ENCODE measurements around the gene NELL2. TPM values are rescaled to one million over a fixed set of nuclear protein-coding genes. Genes with fewer than 3 reads are reported as not detected.

Gene NELL2
- total RNA-seq, 1 experiment from 2014 or later = 0.80 TPM

GRCh38 chr12:44488180-44488579 lies 387.9 kb downstream of the NELL2 start:
- ATAC-seq = no peak
- Histone ChIP-seq H3K4me3 (ENCODE audit: low read length) (no peak overlapping the region), H3K9me3 (ENCODE audit: low read length) (no peaks in the 10 kb centered on the region), H3F3A (ENCODE audit: low read length, unreplicated experiment) (no peaks in the 10 kb centered on the region), H2AFZ (ENCODE audit: low read length) (no peak overlapping the region), H3K4me1 (ENCODE audit: insufficient read depth, low read length) (no peaks in the 10 kb centered on the region), H3K9me2 (replicated peaks; ENCODE audit: low read length) (no peaks in the 10 kb centered on the region), H4K20me1 (ENCODE audit: low read length) (no peaks in the 10 kb centered on the region), H3K36me3 (ENCODE audit: low read depth, low read length) (no peaks in the 10 kb centered on the region), H3K79me2 (ENCODE audit: low read length) (no peaks in the 10 kb centered on the region), H3K27ac (ENCODE audit: low read length) (no peak overlapping the region), H3K27me3 (ENCODE audit: low read length) (peaks cover 4% of the 10 kb centered on the region; the same call in 1 of the 2 replicates), H3K9ac (ENCODE audit: low read length) (no peak overlapping the region), H3K4me2 (ENCODE audit: low read length) (no peak overlapping the region)
- BruUV-seq (replicated peaks) = no TSS peak
- DNase-seq = no peak
- CTCF ChIA-PET = no interaction called here
- intact Hi-C loops (cut with micrococcal nuclease) = no loop called here
- TF ChIP-seq CTCF (conservative IDR thresholded peaks at IDR 0.05; ENCODE audit: low read depth, low read length) = no peak
- no peak for TF ChIP-seq EZH2phosphoT487 (IDR thresholded peaks at IDR 0.05; ENCODE audit: borderline replicate concordance, low read length)
- no peak for TF ChIP-seq EZH2 (IDR thresholded peaks at IDR 0.05; ENCODE audit: low read length, unreplicated experiment)
- POLR2A ChIA-PET (ENCODE audit: unreplicated experiment) = no interaction called here

GRCh38 chr12:44484862-44485261 lies 391.3 kb downstream of the NELL2 start:
- no peaks in the 10 kb centered on the region for H3K36me3 ChIP-seq (ENCODE audit: low read depth, low read length)
- no peak overlapping the region for H3K9ac ChIP-seq (ENCODE audit: low read length)
- H3K27ac ChIP-seq (ENCODE audit: low read length) = no peak overlapping the region
- H3F3A ChIP-seq (ENCODE audit: low read length, unreplicated experiment) = no peaks in the 10 kb centered on the region
- intact Hi-C loops (cut with micrococcal nuclease) = no loop called here
- H3K27me3 ChIP-seq (ENCODE audit: low read length) = no peaks in the 10 kb centered on the region
- DNase-seq (no peak), ATAC-seq (no peak)
- H4K20me1 ChIP-seq (ENCODE audit: low read length) = no peaks in the 10 kb centered on the region
- POLR2A ChIA-PET (ENCODE audit: unreplicated experiment) = no interaction called here
- H3K9me2 ChIP-seq (replicated peaks; ENCODE audit: low read length) = no peaks in the 10 kb centered on the region
- no peak overlapping the region for H2AFZ ChIP-seq (ENCODE audit: low read length)
- TF ChIP-seq CTCF (conservative IDR thresholded peaks at IDR 0.05; ENCODE audit: low read depth, low read length) = no peak
- no peak overlapping the region for H3K4me2 ChIP-seq (ENCODE audit: low read length)
- BruUV-seq (replicated peaks) = no TSS peak
- no peak overlapping the region for H3K4me3 ChIP-seq (ENCODE audit: low read length)
- H3K9me3 ChIP-seq (ENCODE audit: low read length) = no peaks in the 10 kb centered on the region
- CTCF ChIA-PET = no interaction called here
- H3K4me1 ChIP-seq (ENCODE audit: insufficient read depth, low read length) = no peaks in the 10 kb centered on the region
- H3K79me2 ChIP-seq (ENCODE audit: low read length) = no peaks in the 10 kb centered on the region

- no peak for DNase-seq
Observed at GRCh38 chr12:44477331-44477980, 398.7 kb downstream of the NELL2 start.

More at GRCh38 chr12:44477331-44477980, 398.7 kb downstream of the NELL2 start:
- no peak overlapping the region for H3K4me3 ChIP-seq (ENCODE audit: low read length)
- H3K4me2 ChIP-seq (ENCODE audit: low read length) = no peak overlapping the region
- no peak for ATAC-seq
- ChIA-PET CTCF (no interaction called here), POLR2A (ENCODE audit: unreplicated experiment) (no interaction called here)
- H3K9me2 ChIP-seq (replicated peaks; ENCODE audit: low read length) = no peaks in the 10 kb centered on the region
- H3K27ac ChIP-seq (ENCODE audit: low read length) = no peak overlapping the region
- no peaks in the 10 kb centered on the region for H4K20me1 ChIP-seq (ENCODE audit: low read length)
- BruUV-seq (replicated peaks) = no TSS peak
- H3K36me3 ChIP-seq (ENCODE audit: low read depth, low read length) = no peaks in the 10 kb centered on the region
- no peaks in the 10 kb centered on the region for H3K4me1 ChIP-seq (ENCODE audit: insufficient read depth, low read length)
- no peaks in the 10 kb centered on the region for H3F3A ChIP-seq (ENCODE audit: low read length, unreplicated experiment)
- no peaks in the 10 kb centered on the region for H3K27me3 ChIP-seq (ENCODE audit: low read length)
- no peak overlapping the region for H2AFZ ChIP-seq (ENCODE audit: low read length)
- no peaks in the 10 kb centered on the region for H3K9me3 ChIP-seq (ENCODE audit: low read length)
- no peak overlapping the region for H3K9ac ChIP-seq (ENCODE audit: low read length)
- TF ChIP-seq EZH2phosphoT487 (IDR thresholded peaks at IDR 0.05; ENCODE audit: borderline replicate concordance, low read length) = no peak
- no peak for TF ChIP-seq CTCF (conservative IDR thresholded peaks at IDR 0.05; ENCODE audit: low read depth, low read length)
- no peak for TF ChIP-seq EZH2 (IDR thresholded peaks at IDR 0.05; ENCODE audit: low read length, unreplicated experiment)
- no peaks in the 10 kb centered on the region for H3K79me2 ChIP-seq (ENCODE audit: low read length)
- intact Hi-C loops (cut with micrococcal nuclease) = no loop called here
